ENCODE measurements around the gene ZDHHC12.

GRCh38 chr9:128704356-128704670 lies 19.6 kb downstream of the ZDHHC12 start:
- TF ChIP-seq GATA2 (IDR thresholded peaks at IDR 0.05; ENCODE audit: low read depth, low read length) (no peak), GATA3 (IDR thresholded peaks at IDR 0.05; ENCODE audit: low read depth, low read length) (no peak)

Measured in SH-SY5Y (cell line).